ENCODE measurements around the gene SEMA3F.

DNA sequence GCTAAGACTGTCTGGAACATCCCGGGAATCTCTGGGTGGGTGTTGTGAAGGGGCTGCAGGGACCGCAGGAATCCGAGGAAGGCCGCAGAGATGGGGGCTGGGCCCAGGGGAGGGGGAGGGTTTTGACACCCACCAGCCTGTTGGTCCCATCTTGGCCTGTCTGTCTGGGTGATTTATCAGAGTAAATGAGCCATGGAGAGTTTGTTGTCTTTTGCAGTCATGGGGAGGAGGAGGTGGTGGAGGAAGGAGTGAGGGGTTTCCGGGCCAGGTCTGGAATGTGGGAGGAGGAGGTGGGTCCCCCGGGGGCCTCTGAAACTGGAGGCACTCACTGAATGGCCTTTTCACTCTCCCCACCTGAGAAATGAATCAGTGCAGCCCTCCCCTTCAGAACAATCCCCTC is 11.5 kb downstream of the SEMA3F start:
- TF ChIP-seq CTCF (IDR thresholded peaks at IDR 0.05) (no peak), POLR2AphosphoS5 (IDR thresholded peaks at IDR 0.05) (no peak), POLR2A (IDR thresholded peaks at IDR 0.05; ENCODE audit: low read depth) (no peak)
